GM19238 (cell line): ENCODE results near the gene RPS6KL1.

Experiments used
- DNase-seq: peaks from one replicate; pipeline ENCODE4 v3.0.0; 2011; ENCODE audit warnings: low spot score; ENCODE audit not compliant: insufficient read length

Gene RPS6KL1

GRCh38 chr14:74859757-74860552 is 63.1 kb downstream of the RPS6KL1 start:
- no peak for DNase-seq

GRCh38 chr14:74858022-74858421 is 65.0 kb downstream of the RPS6KL1 start:
- no peak for DNase-seq

- no peak for DNase-seq
Measured at GRCh38 chr14:74856366-74856765, 66.7 kb downstream of the RPS6KL1 start.

- no peak for DNase-seq
Measured at GRCh38 chr14:74855945-74856344, 67.1 kb downstream of the RPS6KL1 start.

- DNase-seq: no peak
Measured at GRCh38 chr14:74855021-74855420, 68.0 kb downstream of the RPS6KL1 start.
